Ovary (tissue), 3 donors: ENCODE data around the gene KRTAP5-5.

Experiments used
- CTCF ChIP-seq, 3 donors: fragments of 450-650 bp in 2 of 3; fragments of 200-600 bp in 1 of 3; IDR thresholded peaks; one replicate each; pipeline versions ENCODE4 v1.5.1 to v1.8.0; 2016 to 2022; ENCODE audit warnings: antibody characterized with exemption in 3 of 3, mild to moderate bottlenecking in 1 of 3
- POLR2A ChIP-seq: fragments of 450-650 bp; IDR thresholded peaks from one replicate; pipeline ENCODE4 v1.6.1; 2017; ENCODE audit warnings: antibody characterized with exemption, mild to moderate bottlenecking, moderate library complexity
- donor health status: DM: no; HTN: no; CAD: no.

GRCh38 chr11:1656670-1657069 lies 27.1 kb downstream of the KRTAP5-5 start:
- no peak for TF ChIP-seq POLR2A
- no peak for TF ChIP-seq CTCF (IDR thresholded peaks at IDR 0.05)
